ENCODE measurements around the gene BFSP1.

GRCh38 chr20:17525132-17525531, 6.0 kb downstream of the BFSP1 start:
- TF ChIP-seq MAX (IDR thresholded peaks at IDR 0.05), result no peak
- TF ChIP-seq HDAC6 (IDR thresholded peaks at IDR 0.05; ENCODE audit: low read depth, low read length), result no peak
- TF ChIP-seq ZNF274 (IDR thresholded peaks at IDR 0.05; ENCODE audit: borderline replicate concordance, extremely low read depth, low read length), result no peak
- TF ChIP-seq CTCF (IDR thresholded peaks at IDR 0.05; ENCODE audit: control extremely low read depth in 1 of 3, insufficient read depth in 1 of 3, low read depth in 1 of 3, low read length in 3 of 3), result no peak
- no peak for TF ChIP-seq POLR2A (IDR thresholded peaks at IDR 0.05; ENCODE audit: control extremely low read depth in 1 of 2, low read depth in 2 of 2, low read length in 2 of 2)
